ENCODE measurements around the gene SH3RF3.
"Not testable (repeated sequence)": the region's sequence is repeated elsewhere in the genome, so short reads cannot be mapped to it uniquely, and the experiment has no call there.

SH3RF3 gene

GRCh38 chr2:109155553-109156451 lies 26.8 kb downstream of the SH3RF3 start:
- no peak for DNase-seq

- DNase-seq, result no peak
Observed at GRCh38 chr2:109157563-109158105, 28.6 kb downstream of the SH3RF3 start.

- DNase-seq, result no peak
Observed at GRCh38 chr2:109158237-109158636, 29.2 kb downstream of the SH3RF3 start.

GRCh38 chr2:109159096-109159495 lies 30.1 kb downstream of the SH3RF3 start:
- no peak for DNase-seq

- peak in 3 of 56 donors; percentile 14 to 17 (median 14) for DNase-seq
Observed at GRCh38 chr2:109160714-109161440, 31.9 kb downstream of the SH3RF3 start.

- DNase-seq, result not testable (repeated sequence)
Observed at GRCh38 chr2:109162367-109162766, 33.4 kb downstream of the SH3RF3 start.

GRCh38 chr2:109162999-109163398 lies 34.0 kb downstream of the SH3RF3 start:
- DNase-seq, result no peak

GRCh38 chr2:109164311-109164710 lies 35.3 kb downstream of the SH3RF3 start:
- no peak for DNase-seq

GRCh38 chr2:109164739-109165221 lies 35.8 kb downstream of the SH3RF3 start:
- DNase-seq, result no peak

GRCh38 chr2:109166811-109167210 lies 37.8 kb downstream of the SH3RF3 start:
- DNase-seq, result no peak

- DNase-seq, result no peak
Observed at GRCh38 chr2:109168086-109168485, 39.1 kb downstream of the SH3RF3 start.

- DNase-seq, result no peak
Observed at GRCh38 chr2:109168716-109169115, 39.7 kb downstream of the SH3RF3 start.

- DNase-seq, result no peak
Observed at GRCh38 chr2:109170645-109171044, 41.6 kb downstream of the SH3RF3 start.

- DNase-seq, result no peak
Observed at GRCh38 chr2:109171444-109172334, 42.7 kb downstream of the SH3RF3 start.

- DNase-seq, result no peak
Observed at GRCh38 chr2:109172556-109173105, 43.6 kb downstream of the SH3RF3 start.

GRCh38 chr2:109173311-109174171 lies 44.5 kb downstream of the SH3RF3 start:
- peak in 5 of 56 donors; percentile 17 to 34 (median 23) for DNase-seq

GRCh38 chr2:109174214-109174613 lies 45.2 kb downstream of the SH3RF3 start:
- no peak for DNase-seq

- no peak for DNase-seq
Observed at GRCh38 chr2:109174626-109175349, 45.8 kb downstream of the SH3RF3 start.

- DNase-seq, result no peak
Observed at GRCh38 chr2:109175350-109175678, 46.3 kb downstream of the SH3RF3 start.
